HT1080 (cell line): ENCODE results near the gene TRPM8. TPM values are rescaled to one million over a fixed set of nuclear protein-coding genes. Genes with fewer than 3 reads are reported as not detected.

Source experiments
- DNase-seq: peaks from one replicate; pipeline ENCODE4 v3.0.0-alpha.2; 2015; ENCODE audit warnings: low read depth
- total RNA-seq: library from RNA; depleted of rRNA; stranded (reverse); fragments of >200 nt; shearing (Covaris generic); gene quantifications from 2 replicates; pipeline ENCODE4 v1.2.3, GENCODE V29; 2014; rRNA removed

Gene TRPM8
- total RNA-seq, 1 experiment from 2014 or later, result 1.3 TPM

DNA sequence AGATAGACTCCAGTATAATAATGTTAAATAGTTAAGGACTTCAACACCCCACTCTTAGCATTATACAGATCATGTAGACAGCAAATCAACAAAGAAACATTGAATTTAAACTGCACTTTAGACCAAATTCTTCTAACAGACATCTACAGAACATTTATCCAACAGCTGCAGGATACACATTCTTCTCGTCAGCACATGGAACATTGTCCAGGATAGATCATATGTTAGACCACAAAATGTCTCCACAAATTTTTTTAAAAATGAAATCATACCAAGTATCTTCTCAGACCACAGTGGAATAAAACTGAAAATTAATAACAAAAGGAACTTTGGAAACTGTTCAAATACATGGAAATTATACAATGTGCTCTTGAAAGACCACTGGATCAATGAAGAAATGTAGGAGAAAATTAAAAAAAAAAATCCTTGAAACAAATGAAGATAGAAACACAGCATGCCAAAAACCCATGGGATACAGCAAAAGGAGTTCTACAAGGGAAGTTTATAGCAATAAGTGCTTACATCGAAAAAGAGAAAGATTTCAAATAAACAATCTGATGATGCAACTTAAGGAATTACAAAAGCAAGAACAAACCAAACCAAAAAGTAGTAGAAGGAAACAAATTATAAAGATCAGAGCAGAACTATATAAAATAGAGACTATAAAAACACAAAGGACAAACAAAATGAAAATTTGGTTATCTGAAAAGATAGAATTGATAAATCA lies 121.1 kb downstream of the TRPM8 start:
- no peak for DNase-seq

DNA sequence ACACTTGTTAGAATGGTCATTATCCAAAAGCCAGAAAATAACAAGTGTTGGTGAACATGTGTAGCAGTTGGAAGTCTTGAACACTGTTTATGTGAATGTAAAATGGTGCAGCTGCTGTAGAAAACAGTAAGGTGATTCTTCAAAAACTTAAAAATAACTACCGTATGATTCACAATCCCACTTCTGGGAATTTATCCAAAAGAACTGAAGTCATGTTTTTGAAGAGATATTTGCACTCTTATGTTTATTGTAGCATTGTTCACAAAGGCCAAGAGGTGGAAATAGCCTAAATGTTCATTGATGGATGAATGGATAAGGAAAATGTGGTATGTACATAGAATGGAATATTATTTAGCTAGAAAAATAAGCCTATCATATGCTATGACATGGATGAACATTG lies 127.0 kb downstream of the TRPM8 start:
- DNase-seq, result peak; percentile 90

DNA sequence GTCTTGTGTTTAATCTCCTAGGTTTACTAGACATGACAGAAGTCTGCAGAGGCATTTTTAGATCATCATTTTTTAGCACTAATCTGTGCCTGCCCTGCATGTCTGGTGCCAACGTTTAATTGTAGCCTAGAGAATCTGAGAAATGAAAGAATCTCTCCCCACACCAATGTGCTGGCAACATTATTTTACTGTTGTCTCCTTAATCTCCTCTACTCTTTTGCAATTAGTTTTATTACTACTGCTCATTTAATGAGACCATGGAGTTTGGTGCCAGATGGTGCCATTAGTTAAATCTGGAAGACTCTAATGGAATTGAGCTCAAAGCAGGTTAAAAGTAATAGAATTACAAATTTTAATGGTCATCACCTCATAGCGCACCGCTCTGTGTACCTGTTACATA lies 129.3 kb downstream of the TRPM8 start:
- no peak for DNase-seq

DNA sequence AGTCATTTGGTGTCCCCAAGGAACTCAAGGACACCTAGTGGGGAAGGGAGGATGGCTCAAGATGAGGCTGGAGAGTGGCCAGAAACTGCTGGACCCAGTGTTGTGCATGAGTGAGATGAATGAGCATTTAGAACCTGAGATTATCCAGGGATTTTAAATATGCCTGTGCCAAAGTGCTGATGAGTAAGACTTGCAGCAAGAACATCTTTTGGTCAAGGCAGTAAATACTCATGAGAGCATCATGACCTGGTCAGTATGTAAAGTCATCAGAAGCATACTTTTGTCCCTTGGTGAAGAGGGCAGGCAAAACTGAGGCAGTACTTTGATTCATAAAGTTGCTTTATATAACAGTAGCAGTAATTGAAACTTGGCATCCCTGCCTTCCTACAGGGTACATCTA lies 130.2 kb downstream of the TRPM8 start:
- DNase-seq, result no peak

DNA sequence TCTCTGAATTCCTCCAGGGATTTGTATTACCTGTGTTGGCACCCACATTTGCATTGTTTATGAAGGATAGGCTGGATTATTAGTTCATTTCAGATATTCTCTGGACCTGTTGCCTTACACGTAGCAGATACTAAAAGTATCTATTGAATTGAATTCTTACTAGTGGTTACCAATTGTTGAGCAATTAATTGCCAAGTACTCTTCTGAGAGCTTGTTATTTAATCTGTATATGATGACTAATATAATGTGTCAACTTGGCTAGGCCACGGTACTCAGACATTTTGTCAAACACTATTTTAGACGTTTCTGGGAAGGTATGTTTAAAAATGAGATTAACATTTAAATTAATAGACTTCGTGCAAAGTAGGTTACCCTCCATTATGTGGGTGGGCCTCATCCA lies 130.9 kb downstream of the TRPM8 start:
- DNase-seq, result no peak

DNA sequence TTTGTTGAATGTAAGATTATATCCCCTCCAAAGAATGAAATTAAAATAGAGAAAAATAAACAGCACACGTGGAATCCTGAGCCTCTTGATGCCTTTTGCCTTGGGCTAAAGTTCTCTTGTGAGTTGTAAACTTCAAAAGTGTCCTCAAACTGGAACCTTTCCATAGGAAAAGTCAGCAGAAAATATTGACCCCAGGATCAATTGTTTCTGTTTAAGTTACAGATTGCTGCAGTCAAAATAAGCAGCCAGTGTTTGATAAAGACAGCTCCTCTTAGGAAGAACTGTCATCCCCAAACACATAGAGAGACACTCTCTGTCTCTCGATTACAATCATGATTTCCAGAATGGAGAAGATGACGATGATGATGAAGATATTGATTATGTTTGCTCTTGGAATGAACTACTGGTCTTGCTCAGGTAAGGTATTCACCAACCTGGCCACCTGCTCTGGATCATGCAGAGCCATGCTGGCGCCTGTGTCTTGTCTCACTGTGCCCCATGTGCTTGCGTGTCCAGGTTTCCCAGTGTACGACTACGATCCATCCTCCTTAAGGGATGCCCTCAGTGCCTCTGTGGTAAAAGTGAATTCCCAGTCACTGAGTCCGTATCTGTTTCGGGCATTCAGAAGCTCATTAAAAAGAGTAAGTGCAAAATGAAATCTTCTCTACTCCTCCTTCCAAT lies 133.4 kb downstream of the TRPM8 start, which contains the start of gene SPP2:
Gene SPP2 (plus strand): TSS at position 248 of the 681 bp plus-strand sequence. CDS start 85 bp downstream, at position 333.
- no peak for DNase-seq

DNA sequence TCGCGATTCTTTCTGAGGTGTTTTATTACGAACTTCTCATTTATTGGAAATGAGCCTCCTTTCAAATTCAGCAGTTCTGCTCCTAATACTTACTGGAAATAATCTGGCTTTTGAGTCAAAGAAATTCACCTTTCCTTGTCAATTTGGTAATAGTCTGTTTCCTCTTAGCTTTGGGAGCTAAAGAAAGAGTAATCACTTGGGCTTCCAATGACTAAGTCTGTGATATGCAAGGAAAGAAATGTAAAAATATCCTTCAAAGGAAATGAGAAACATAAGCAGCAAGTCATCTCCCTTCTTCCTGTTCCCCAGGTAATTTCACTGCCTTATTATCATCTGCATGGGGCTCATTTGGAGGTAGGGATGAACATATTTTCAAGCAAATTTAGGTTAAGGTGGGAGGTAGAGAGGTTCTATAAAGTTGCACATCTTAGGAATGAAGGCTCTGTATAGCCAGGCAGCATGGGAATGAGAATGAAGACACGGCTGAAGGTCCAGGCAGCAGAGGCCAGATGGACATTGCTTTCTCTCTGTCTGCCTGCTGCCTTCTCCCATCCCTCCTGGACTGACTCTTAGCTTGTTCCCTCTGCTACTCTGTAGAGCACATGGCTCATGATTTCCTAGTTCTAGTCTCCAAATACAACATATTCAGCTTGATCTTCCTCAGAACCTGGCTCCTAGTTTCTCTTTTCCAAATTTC lies 134.3 kb downstream of the TRPM8 start:
- peak; percentile 63 for DNase-seq

DNA sequence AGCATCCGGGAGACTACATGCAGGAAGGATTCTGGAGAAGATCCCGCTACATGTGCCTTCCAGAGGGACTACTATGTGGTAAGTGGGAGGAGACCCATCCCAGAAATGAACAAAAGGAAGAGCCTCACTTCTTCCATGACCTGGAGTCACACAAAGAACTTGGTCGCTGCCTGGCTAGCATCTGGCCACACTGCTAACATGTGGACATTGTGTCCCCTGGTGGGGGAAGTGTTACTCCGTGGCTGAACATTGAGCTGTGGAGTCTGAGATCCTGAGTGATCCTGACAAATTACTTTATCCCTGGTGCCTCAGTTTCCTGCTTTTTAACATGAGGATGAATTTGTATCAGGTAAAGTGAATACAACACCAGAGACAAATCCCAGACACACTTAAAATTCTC lies 141.7 kb downstream of the TRPM8 start:
- no peak for DNase-seq

DNA sequence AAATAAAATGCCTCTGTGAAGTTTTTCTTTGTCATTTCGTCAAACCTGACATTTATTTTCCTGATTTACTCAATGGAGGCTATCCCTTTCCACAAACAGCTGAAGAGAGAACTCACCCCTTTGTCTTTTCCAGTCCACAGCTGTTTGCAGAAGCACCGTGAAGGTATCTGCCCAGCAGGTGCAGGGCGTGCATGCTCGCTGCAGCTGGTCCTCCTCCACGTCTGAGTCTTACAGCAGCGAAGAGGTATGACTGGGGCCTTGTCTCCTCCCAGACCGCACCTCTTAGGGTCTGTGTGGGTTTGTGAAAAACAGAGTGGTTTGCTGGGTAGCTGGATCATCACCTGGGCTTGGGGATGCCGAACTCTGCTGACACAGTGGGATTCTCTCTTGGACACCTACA lies 143.1 kb downstream of the TRPM8 start:
- no peak for DNase-seq

DNA sequence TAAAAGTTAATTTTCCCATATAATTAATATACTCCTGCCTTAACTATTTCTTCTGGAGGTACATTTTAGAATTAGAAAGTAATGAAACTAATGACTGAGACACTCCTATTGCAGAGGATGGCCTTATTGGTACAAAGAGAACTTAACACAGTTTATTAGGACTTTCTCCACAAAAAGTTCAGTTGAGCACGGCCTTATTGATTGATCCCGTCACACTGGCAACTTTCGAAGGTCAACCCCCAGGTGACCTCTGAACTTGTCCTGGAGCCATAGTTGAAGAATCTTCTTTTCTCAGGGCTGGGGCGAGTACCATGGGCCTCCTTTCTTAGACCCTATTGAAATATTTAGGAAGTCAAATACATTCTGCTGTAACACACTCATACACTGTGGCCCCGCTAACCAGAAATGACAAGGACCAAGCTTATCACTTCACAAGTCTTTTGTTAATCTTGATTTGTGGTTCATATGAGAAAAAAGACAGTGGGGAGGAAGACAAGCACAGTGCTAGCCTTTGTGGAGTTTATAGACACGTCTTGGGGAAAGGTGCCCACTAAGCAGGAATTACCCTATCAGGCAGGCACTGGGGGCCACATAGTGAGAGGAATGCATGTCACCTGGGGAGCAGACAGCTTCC lies 144.6 kb downstream of the TRPM8 start:
- no peak for DNase-seq

DNA sequence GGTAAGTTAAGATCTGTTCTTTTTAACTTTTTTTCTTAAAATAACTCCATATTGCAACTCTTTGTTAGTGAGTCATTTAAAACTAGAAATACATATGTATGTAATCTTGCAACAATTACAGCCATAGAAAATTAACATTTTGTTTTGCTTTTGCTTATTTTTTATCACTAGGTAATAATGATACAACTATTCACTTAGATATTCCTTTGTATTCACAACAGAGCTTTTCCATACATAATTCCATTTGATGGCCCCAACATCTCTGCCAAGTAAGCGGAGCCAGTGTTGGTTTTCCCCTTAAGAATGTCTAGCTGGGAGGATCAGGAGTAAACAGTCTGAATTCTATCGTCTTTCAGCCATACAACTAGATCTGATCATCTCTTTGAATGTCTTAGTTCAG lies 149.4 kb downstream of the TRPM8 start:
- no peak for DNase-seq

Other genes starting within 250 kb of the TRPM8 start
- not detected in 2 replicates for gene UGT1A9, start 245.5 kb upstream of the TRPM8 start, total RNA-seq
- not detected in 2 replicates for gene UGT1A7, start 235.5 kb upstream of the TRPM8 start, total RNA-seq
- gene UGT1A6, start 224.5 kb upstream of the TRPM8 start, total RNA-seq, result not detected in 2 replicates
- not detected in 2 replicates for gene UGT1A5, start 204.5 kb upstream of the TRPM8 start, total RNA-seq
- not detected in 2 replicates for gene UGT1A4, start 198.6 kb upstream of the TRPM8 start, total RNA-seq
- not detected in 2 replicates for gene UGT1A3, start 188.3 kb upstream of the TRPM8 start, total RNA-seq
- gene UGT1A1, start 157.1 kb upstream of the TRPM8 start, total RNA-seq, result not detected in 2 replicates
- not detected in 2 replicates for gene MROH2A, start 139.0 kb upstream of the TRPM8 start, total RNA-seq
- 89.0 and 101 TPM in 2 replicates for gene HJURP, start 62.8 kb upstream of the TRPM8 start, total RNA-seq
- 0.23 TPM in 1 of 2 replicates, not detected in the other for gene SPP2, start 133.3 kb downstream of the TRPM8 start, total RNA-seq